Hepatocyte (in vitro differentiated cells): ENCODE data around the gene UBE2E1. TPM values are rescaled to one million over a fixed set of nuclear protein-coding genes. Genes with fewer than 3 reads are reported as not detected.

Source experiments
- DNase-seq: peaks from one replicate; pipeline ENCODE4 v3.0.0-alpha.2; 2016; ENCODE audit warnings: low spot score
- H2AFZ ChIP-seq: fragments of 200-600 bp; sonication (generic); 2 replicates; pipeline ENCODE4 v1.6.0; 2016; ENCODE audit warnings: antibody characterized with exemption, mild to moderate bottlenecking
- H3K27ac ChIP-seq: fragments of 200-600 bp; sonication (generic); 2 replicates; pipeline ENCODE4 v1.5.1; 2016; ENCODE audit warnings: mild to moderate bottlenecking
- H3K27me3 ChIP-seq: fragments of 200-600 bp; sonication (generic); 2 replicates; pipeline ENCODE4 v1.6.1; 2016
- H3K36me3 ChIP-seq: fragments of 200-600 bp; sonication (generic); replicated peaks from 2 replicates; pipeline ENCODE4 v1.5.1; 2016; ENCODE audit warnings: low read depth; ENCODE audit not compliant: insufficient read depth
- H3K4me1 ChIP-seq: fragments of 200-600 bp; sonication (generic); 2 replicates; pipeline ENCODE4 v1.5.1; 2016; ENCODE audit warnings: mild to moderate bottlenecking, moderate library complexity; ENCODE audit not compliant: insufficient read depth
- H3K4me2 ChIP-seq: fragments of 200-600 bp; sonication (generic); 2 replicates; pipeline ENCODE4 v1.6.0; 2016
- H3K4me3 ChIP-seq: fragments of 200-600 bp; sonication (generic); 2 replicates; pipeline ENCODE4 v1.5.1; 2016; ENCODE audit warnings: mild to moderate bottlenecking
- H3K79me2 ChIP-seq: fragments of 200-600 bp; sonication (generic); 2 replicates; pipeline ENCODE4 v1.6.0; 2017; ENCODE audit warnings: mild to moderate bottlenecking
- H3K9me2 ChIP-seq: fragments of 200-600 bp; sonication (generic); replicated peaks from 2 replicates; pipeline ENCODE4 v1.6.0; 2017; ENCODE audit warnings: mild to moderate bottlenecking; ENCODE audit not compliant: insufficient read depth
- H3K9me3 ChIP-seq: fragments of 200-600 bp; sonication (generic); 2 replicates; pipeline ENCODE4 v1.5.1; 2016; ENCODE audit warnings: low read depth, mild to moderate bottlenecking
- H4K20me1 ChIP-seq: fragments of 200-600 bp; sonication (generic); 2 replicates; pipeline ENCODE4 v1.6.0; 2016; ENCODE audit warnings: mild to moderate bottlenecking; ENCODE audit not compliant: insufficient read depth, poor library complexity, severe bottlenecking
- EZH2 ChIP-seq: fragments of 200-600 bp; sonication (generic); IDR thresholded peaks from 2 replicates; pipeline ENCODE4 v1.6.1; 2016; ENCODE audit warnings: antibody characterized with exemption, mild to moderate bottlenecking, borderline replicate concordance
- EZH2phosphoT487 ChIP-seq: fragments of 200-600 bp; sonication (generic); IDR thresholded peaks from one replicate; pipeline ENCODE4 v1.6.1; 2018; ENCODE audit warnings: antibody characterized with exemption, mild to moderate bottlenecking, low read depth, moderate library complexity; ENCODE audit not compliant: unreplicated experiment, severe bottlenecking
- WGBS: methylation state at CpG from one replicate; pipeline ENCODE4 v1.1.6; 2016; ENCODE audit warnings: low lambda C conversion rate; ENCODE audit errors: missing lambda C conversion rate; 5-methylcytosine and 5-hydroxymethylcytosine counted together
- polyA plus RNA-seq: library from polyadenylated mRNA; unstranded; fragments of >200 nt; fragmentation: Nextera tagmentation; extraction: Ambion mirVana; gene quantifications from 2 replicates; pipeline ENCODE4 v1.2.1, GENCODE V29; 2016
- total RNA-seq: library from RNA; depleted of rRNA; stranded (reverse); fragments of >200 nt; gene quantifications from 2 replicates; pipeline ENCODE4 v1.2.3, GENCODE V29; 2014
- TF ChIP-seq, protein P1 (sequence below): fragments of 200-600 bp; sonication (generic); IDR thresholded peaks from 2 replicates; pipeline ENCODE4 v1.5.1; 2016; ENCODE audit warnings: antibody characterized with exemption, mild to moderate bottlenecking; ENCODE audit not compliant: poor library complexity

The UBE2E1 gene
- total and polyA plus RNA-seq, 2 experiments from 2014 or later, result 20.8 to 179 TPM

DNA sequence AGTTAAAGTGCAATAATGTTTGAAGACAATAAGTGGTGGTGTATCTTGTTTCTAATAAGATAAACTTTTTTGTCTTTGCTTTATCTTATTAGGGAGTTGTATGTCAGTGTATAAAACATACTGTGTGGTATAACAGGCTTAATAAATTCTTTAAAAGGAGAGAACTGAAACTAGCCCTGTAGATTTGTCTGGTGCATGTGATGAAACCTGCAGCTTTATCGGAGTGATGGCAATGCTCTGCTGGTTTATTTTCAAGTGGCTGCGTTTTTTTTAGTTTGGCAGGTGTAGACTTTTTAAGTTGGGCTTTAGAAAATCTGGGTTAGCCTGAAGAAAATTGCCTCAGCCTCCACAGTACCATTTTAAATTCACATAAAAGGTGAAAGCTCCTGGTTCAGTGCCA, 113.9 kb downstream of the UBE2E1 start:
- H3K79me2 ChIP-seq, result peaks cover 37% of the 10 kb centered on the region
- no peak overlapping the region for H3K4me3 ChIP-seq
- H4K20me1 ChIP-seq, result peaks cover 39% of the 10 kb centered on the region
- H3K4me1 ChIP-seq, result peaks cover 19% of the 10 kb centered on the region
- H3K36me3 ChIP-seq, result no peaks in the 10 kb centered on the region
- TF ChIP-seq EZH2phosphoT487 (no peak), EZH2 (no peak)
- TF ChIP-seq, protein P1, sequence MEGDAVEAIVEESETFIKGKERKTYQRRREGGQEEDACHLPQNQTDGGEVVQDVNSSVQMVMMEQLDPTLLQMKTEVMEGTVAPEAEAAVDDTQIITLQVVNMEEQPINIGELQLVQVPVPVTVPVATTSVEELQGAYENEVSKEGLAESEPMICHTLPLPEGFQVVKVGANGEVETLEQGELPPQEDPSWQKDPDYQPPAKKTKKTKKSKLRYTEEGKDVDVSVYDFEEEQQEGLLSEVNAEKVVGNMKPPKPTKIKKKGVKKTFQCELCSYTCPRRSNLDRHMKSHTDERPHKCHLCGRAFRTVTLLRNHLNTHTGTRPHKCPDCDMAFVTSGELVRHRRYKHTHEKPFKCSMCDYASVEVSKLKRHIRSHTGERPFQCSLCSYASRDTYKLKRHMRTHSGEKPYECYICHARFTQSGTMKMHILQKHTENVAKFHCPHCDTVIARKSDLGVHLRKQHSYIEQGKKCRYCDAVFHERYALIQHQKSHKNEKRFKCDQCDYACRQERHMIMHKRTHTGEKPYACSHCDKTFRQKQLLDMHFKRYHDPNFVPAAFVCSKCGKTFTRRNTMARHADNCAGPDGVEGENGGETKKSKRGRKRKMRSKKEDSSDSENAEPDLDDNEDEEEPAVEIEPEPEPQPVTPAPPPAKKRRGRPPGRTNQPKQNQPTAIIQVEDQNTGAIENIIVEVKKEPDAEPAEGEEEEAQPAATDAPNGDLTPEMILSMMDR, result no peak
- H3K4me2 ChIP-seq, result peak overlapping the region; percentile 99
- H3K27ac ChIP-seq, result no peak overlapping the region
- H3K9me2 ChIP-seq, result no peaks in the 10 kb centered on the region
- no peak for DNase-seq
- H3K9me3 ChIP-seq, result no peaks in the 10 kb centered on the region
- WGBS, result 94% methylated on average over 2 of the region's 2 CpGs
- H2AFZ ChIP-seq, result no peak overlapping the region
- H3K27me3 ChIP-seq, result no peaks in the 10 kb centered on the region

DNA sequence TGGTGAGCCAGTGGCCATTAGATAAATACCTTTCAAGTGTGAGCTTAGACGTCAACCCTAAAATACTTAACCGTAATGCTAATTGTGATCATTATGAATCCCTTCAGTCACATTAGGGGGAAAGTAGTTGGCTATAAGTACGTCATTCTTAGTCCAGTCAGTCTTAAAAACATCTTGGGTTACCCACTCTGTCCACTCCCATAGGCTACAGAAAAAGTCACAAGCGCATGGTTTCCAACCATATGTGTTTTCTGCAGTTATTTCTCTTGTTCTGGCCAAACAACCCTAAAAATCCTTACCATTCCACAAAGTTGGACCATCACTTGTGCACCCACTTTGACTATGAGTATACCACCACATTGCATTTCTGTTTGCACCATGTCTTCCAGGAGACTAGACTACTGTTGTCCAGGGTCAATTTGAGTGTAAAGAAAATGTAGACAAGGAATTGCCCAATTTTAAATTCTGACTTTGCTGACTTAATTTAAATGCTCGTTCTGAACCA, 114.4 kb downstream of the UBE2E1 start:
- TF ChIP-seq EZH2, result no peak
- TF ChIP-seq EZH2phosphoT487, result no peak
- TF ChIP-seq, protein P1, result no peak
- Histone ChIP-seq H3K4me1 (peaks cover 14% of the 10 kb centered on the region), H3K27me3 (no peaks in the 10 kb centered on the region), H3K9me2 (no peaks in the 10 kb centered on the region), H3K4me2 (no peak overlapping the region), H3K9me3 (no peaks in the 10 kb centered on the region), H3K36me3 (no peaks in the 10 kb centered on the region), H3K27ac (no peak overlapping the region), H2AFZ (no peak overlapping the region), H3K79me2 (peaks cover 32% of the 10 kb centered on the region), H4K20me1 (peaks cover 35% of the 10 kb centered on the region), H3K4me3 (no peak overlapping the region)
- DNase-seq, result no peak
- WGBS, result 95% methylated on average over 5 of the region's 5 CpGs

DNA sequence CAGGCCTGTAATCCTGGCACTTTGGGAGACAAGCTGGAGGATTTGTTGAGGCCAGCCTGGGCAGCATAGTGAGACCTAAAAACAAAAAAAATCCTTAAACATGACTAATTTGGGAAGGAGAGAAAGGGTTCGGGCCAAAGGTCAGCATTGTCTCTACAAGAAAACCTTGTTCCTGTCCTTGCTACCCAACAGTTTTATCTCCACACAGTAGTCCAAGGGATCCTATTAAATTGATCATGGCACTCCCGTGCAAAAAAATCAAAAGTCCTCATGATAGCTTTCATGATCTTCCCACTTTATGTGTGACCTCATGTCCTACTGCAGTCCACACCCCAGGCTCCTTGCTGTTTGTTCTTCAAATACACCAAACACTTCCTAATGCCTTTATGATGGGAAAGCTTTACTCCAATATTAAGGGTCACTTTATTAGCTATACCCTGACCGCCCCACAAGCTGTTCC, 115.3 kb downstream of the UBE2E1 start:
- H2AFZ ChIP-seq, result no peak overlapping the region
- peaks cover 24% of the 10 kb centered on the region for H3K79me2 ChIP-seq
- WGBS, result 78% methylated on average over 3 of the region's 3 CpGs
- H3K4me1 ChIP-seq, result peaks cover 6% of the 10 kb centered on the region
- TF ChIP-seq, protein P1, result no peak
- TF ChIP-seq EZH2phosphoT487, result no peak
- TF ChIP-seq EZH2, result no peak
- H4K20me1 ChIP-seq, result peaks cover 35% of the 10 kb centered on the region
- H3K27me3 ChIP-seq, result no peaks in the 10 kb centered on the region
- H3K9me2 ChIP-seq, result no peaks in the 10 kb centered on the region
- H3K4me3 ChIP-seq, result no peak overlapping the region
- no peak overlapping the region for H3K4me2 ChIP-seq
- no peaks in the 10 kb centered on the region for H3K9me3 ChIP-seq
- H3K27ac ChIP-seq, result no peak overlapping the region
- no peak for DNase-seq
- H3K36me3 ChIP-seq, result no peaks in the 10 kb centered on the region

DNA sequence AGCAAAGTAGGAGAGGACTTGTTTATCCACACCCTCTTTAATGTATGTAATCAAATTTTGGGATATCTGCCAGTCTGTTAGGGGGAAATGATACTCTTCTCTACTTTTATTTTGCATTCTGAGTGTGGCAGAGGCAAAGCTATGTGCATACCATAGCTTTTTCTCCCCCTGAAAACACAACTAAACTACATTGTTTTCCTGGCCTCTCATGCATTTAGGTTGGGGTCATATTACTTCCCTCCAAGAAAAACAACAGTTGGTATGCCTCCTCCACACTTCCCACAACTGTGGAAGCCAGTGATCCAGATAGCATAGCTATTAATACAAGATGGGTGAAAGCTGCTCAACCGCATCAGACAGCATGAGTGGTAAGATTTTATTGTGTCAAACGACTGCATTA, 118.0 kb downstream of the UBE2E1 start:
- H3K9me3 ChIP-seq, result no peaks in the 10 kb centered on the region
- H4K20me1 ChIP-seq, result peaks cover 24% of the 10 kb centered on the region
- peaks cover 2% of the 10 kb centered on the region for H3K4me1 ChIP-seq
- no peak overlapping the region for H3K4me2 ChIP-seq
- no peaks in the 10 kb centered on the region for H3K36me3 ChIP-seq
- TF ChIP-seq, protein P1, result no peak
- TF ChIP-seq EZH2, result no peak
- no peak for TF ChIP-seq EZH2phosphoT487
- no peaks in the 10 kb centered on the region for H3K9me2 ChIP-seq
- WGBS, result 73% methylated on average over 2 of the region's 2 CpGs
- no peak overlapping the region for H2AFZ ChIP-seq
- H3K79me2 ChIP-seq, result peaks cover 5% of the 10 kb centered on the region
- no peak overlapping the region for H3K4me3 ChIP-seq
- DNase-seq, result no peak
- H3K27ac ChIP-seq, result no peak overlapping the region
- H3K27me3 ChIP-seq, result no peaks in the 10 kb centered on the region
